Measurements from ENCODE around the gene SBK2.

SBK2 gene

DNA sequence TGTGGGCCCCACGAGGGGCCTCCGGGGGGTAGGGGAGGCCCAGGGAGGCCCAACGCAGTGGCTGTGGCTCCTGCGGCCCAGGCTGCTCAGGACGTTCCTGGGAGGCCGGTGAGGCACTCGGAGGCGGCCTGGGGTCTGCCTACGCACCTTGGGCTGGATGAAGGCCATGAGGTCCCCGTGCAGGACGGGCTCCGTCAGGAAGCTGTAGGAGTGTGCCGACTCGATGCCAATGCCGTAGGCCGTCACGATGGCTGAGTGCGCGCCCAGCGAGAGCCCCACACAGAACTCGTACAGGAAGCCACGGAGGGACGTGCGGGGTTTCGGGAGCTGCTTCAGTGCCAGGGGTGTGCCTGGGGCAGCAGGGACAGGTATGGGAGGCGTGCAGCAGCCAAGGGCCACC lies 5.9 kb downstream of the SBK2 start:
- TF ChIP-seq, protein P1, sequence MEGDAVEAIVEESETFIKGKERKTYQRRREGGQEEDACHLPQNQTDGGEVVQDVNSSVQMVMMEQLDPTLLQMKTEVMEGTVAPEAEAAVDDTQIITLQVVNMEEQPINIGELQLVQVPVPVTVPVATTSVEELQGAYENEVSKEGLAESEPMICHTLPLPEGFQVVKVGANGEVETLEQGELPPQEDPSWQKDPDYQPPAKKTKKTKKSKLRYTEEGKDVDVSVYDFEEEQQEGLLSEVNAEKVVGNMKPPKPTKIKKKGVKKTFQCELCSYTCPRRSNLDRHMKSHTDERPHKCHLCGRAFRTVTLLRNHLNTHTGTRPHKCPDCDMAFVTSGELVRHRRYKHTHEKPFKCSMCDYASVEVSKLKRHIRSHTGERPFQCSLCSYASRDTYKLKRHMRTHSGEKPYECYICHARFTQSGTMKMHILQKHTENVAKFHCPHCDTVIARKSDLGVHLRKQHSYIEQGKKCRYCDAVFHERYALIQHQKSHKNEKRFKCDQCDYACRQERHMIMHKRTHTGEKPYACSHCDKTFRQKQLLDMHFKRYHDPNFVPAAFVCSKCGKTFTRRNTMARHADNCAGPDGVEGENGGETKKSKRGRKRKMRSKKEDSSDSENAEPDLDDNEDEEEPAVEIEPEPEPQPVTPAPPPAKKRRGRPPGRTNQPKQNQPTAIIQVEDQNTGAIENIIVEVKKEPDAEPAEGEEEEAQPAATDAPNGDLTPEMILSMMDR (IDR thresholded peaks at IDR 0.05; ENCODE audit: low read depth, low read length): no peak
- no peak for DNase-seq (ENCODE audit: extremely low read depth, low read depth)

DNA sequence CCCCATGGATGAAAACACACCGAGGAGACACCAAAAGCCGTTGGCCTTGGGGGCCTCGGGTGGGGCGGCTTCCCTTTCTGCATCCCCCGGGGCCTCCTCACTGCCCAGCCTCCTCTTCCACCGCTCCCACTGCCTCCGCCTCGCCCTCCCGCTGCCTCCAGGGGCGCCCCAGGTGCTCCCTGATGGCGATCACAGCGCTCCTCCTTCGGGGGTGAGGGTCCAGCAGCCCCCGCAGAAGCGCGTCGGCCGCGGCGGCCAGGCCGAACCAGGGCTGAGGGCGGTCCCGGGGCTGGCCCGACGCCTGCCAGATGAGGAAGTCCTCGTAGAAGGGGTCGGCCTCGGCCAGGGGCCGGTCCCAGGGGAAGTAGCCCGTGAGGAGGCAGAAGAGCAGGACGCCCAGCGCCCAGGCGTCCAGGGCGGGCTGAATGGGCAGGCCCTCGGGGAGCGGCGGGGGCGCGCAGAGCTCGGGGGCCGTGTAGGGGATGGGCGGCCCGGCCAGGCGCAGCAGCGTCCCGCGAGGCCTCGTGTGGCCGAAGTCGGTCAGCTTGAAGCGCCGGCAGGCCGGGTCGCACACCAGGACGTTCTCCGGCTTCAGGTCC lies 7.2 kb downstream of the SBK2 start:
- TF ChIP-seq, protein P1 (IDR thresholded peaks at IDR 0.05; ENCODE audit: low read depth, low read length): no peak

DNA sequence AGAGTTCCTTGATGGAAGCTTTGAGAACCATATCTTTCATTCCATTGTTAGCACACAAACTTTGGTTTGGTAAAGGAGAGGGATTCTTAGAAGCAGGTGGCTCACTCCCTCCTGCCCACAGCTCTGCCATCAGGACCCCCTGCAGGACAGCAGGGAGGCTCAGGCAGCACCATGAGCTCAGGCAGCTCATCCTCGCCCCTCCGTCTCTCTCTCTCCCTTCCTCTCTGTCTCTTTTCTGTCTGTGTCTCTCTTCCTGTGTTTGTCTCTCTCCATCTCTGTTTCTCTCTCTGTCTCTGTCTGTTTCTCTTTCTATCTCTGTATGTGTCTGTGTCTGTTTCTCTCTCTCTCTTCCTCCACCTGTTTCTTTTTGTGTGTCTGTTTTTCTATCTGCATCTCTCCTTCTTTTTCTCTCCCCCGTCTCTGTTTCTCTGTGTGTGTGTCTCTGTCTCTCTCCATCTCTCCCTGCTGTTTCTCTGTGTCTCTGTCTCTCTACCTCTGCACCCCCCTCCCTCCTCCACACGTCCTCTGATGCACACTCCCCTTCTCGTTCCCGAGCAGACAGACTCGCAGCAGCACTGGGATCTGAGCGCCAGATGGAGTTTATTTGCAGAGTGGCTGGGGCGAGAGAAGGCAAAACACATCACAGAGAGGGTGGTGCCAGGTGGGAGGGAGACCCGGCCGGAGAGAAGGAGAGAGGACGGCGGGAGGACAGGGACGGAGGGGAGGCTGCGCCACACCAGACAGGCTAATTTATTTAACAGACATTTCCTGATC lies 8.7 kb downstream of the SBK2 start:
- TF ChIP-seq, protein P1 (IDR thresholded peaks at IDR 0.05; ENCODE audit: low read depth, low read length): peak; percentile 14
- no peak for DNase-seq (ENCODE audit: extremely low read depth, low read depth)

More for the DNA sequence above, 7.2 kb downstream of the SBK2 start:
- no peak for DNase-seq (ENCODE audit: extremely low read depth, low read depth)

DNA sequence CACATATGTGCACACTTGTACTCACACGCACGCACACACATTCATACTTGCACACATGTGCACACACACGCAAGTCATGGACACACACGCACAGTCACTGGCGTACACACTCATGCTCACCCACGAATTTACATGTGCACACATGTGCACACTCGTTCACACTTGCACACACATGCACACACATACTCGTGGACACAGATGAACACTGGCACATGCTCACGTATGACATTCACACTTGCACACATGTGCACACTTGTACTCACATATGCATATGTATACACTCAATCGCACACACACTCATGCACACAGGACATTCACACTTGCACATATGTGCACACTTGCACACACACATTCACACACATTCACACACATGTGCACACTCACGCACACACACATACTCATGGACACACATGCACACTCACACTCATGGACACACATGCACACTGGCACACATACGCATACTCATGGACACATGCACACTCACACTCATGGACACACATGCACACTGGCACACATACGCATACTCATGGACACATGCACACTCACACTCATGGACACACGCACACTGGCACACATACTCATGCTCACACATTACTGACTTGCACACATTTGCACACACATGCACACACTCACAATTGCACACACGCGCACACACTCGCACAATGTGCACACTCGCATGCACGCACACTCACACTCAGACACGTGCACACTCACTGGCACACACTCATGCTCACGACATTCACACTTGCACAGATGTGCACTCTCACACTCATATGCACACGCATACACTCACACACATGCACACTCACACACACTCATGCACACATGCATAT lies 9.5 kb downstream of the SBK2 start:
- DNase-seq (ENCODE audit: extremely low read depth, low read depth): no peak
- TF ChIP-seq, protein P1 (IDR thresholded peaks at IDR 0.05; ENCODE audit: low read depth, low read length): no peak

DNA sequence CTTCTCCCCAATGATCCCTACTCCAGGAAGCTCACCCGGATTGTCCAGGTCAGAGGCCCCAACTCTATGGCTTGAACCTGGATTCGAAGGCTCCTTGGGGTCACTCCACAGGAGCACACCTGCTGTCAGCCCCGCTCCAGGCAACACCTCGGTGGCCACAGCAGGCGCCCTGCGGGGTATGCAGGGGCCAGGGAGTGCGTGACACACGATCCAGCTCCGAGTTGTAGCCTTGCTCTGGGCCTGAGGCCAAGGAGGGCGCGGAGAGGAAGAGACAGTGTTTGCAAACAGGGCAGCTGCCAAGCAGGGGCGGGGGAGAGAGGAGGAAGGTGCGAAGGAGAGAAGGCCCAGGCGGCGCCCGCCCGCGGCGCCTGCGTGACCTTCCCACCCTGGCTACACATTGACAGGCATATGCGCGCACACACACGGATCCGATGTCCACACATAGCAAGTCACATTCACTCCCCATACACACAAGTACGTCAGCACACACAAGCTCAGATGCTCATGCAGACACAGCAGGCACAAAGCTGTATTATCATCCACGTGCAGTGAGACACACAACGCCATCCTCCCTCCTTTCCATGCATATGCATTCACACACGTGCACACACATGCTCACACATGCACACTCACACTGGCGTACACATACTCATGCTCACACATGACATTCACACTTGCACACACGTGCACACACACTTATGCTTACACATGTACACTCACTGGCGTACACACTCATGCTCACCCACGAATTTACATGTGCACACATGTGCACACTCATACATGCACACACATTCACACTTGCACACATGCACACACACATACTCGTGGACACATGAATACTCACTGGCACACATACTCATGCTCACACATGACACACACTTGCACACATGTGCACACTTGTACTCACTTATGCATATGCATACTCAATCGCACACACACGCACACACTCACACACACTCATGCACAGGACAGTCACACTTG lies 10.4 kb downstream of the SBK2 start:
- TF ChIP-seq, protein P1 (IDR thresholded peaks at IDR 0.05; ENCODE audit: low read depth, low read length): no peak
- DNase-seq (ENCODE audit: extremely low read depth, low read depth): peak; percentile 16

DNA sequence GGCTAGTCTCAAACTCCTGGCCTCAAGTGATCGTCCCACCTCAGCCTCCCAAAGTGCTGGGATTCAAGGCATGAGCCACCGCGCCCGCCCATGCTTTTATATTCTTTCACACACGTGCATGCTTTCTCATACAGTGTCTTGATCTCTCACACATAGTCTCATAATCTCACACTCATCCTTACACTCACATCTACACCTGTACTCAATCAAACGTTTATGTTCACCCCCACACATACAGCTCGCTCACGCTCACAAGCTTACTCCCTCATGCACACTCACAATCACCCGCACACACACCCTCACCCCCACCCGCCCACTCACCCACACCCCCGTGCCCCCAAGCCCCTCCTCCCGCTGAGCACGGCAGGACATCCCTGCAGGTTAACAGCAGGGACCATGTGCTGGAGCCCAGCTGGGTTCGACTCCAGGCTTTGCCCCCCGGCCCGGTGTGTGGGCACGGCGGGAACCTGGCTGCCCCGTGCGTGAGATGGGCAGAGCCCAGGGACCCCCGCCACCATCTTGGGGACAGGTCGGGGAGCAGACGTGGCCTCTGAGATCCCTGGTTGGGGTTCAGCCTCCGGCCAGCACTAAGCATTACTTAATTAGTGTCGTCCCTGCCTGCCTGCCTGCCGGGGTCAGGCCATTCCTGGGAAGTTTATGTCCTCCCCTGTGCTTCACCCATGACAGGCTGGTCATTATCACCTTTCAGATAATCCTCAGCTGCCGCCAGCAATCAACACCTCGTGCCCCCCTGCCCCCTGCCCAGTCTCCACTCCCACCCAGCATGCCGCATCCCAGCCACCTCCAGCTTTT lies 11.4 kb downstream of the SBK2 start:
- DNase-seq (ENCODE audit: extremely low read depth, low read depth): no peak
- TF ChIP-seq, protein P1 (IDR thresholded peaks at IDR 0.05; ENCODE audit: low read depth, low read length): no peak
